HG03354 (cell line): ENCODE data around the gene MLF1.

Source experiments
- ATAC-seq: cut with Tn5 transposase; IDR thresholded peaks from one replicate; pipeline ENCODE4 v1.9.1; 2021; ENCODE audit warnings: mild to moderate bottlenecking; ENCODE audit not compliant: unreplicated experiment, poor library complexity, severe bottlenecking

The MLF1 gene

GRCh38 chr3:158572766-158573060 is 1.7 kb downstream of the MLF1 start:
- no peak for ATAC-seq

DNA sequence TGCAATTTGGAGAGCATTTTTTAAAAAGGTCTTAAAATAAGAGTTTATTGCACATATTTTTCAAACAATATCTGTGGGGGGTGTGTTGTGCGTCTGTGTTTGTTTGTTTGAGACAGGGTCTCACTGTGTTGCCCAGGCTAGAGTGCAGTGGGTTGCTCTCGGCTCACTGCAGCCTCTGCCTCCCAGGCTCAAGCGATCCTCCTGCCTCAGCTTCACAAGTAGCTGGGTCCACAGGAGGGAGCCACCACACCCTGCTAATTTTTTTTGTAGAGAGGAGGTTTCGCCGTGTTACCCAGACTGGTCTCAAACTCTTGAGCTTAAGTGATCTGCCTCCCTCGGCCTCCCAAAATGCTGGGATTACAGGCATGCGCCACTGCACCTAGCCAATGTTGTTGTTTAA is 2.7 kb downstream of the MLF1 start:
- ATAC-seq, result no peak

- ATAC-seq, result no peak
Observed at GRCh38 chr3:158574646-158575045, 3.7 kb downstream of the MLF1 start.

DNA sequence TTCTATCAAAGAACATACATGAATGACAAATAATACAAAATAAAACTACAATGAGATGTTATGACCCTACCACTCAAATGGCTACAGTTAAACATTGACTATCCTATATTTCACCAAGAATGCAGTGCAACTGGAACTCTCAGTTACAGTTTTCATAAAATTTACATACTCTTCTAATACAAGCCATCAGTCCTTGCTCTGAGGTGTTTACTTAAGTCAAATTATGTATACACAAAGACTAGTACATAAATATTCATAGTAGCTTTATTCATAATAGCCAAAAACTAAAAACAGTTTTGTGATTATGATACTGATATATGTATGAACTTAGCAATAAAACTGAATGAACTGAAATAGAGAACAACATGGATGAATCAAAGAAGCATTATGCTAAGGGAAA is 19.2 kb downstream of the MLF1 start:
- no peak for ATAC-seq

DNA sequence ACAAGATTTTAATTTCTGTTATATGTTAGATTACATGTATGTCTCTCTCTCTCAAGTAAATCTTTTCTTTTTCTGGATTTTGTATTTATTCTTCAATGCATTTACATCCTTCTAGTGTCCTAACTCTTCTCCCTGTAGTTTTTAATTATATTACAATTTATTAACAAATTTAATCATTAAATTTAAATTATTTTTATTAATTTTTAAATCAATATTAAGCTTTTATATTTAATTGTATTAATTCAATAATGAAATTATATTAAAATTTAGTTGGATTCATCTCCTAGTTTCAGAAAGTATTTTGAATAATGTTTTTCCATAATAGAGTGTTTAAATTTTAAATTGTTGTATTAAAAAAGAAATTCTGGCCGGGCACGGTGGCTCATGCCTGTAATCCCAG is 29.8 kb downstream of the MLF1 start:
- no peak for ATAC-seq

GRCh38 chr3:158602227-158602626 is 31.2 kb downstream of the MLF1 start:
- ATAC-seq, result no peak

DNA sequence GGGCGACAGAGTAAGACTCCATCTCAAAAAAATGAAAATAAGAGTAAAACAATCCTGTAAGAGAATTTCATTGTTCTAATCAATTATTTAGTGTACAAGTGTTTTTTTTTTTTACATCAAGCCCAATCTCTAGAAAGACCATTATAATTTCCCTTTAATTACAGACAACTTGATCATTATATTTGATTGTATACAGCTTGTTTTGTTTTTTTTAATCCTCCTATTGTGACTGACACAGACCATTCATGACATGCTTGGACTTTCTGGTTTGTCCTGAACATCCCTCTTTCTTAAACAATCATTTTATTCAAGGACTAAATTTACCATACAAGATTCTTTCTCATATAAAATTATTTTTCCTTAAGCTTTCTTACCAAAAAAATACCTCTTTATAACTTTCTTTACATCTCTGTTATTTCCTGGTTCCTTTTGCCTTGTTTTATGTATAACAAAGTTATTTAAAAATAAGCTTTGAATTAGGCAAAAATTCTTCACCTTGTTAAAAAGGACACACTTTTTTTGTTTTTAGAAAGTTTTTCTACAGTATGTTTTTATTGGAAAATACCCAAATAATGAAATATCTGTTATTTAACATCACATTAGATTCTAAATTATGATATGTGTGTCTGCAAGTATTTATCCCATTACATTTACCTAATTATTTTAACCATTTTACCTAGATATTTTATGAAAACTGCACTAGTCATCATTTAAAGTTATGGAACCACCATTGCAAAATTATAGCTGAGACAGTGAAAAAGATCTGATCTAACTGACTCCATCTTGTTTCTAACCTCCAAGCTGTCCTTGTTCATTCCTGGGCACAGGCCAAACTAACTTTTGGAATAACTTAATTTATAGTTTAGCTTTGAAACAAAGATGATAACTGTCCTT is 47.2 kb downstream of the MLF1 start:
- no peak for ATAC-seq

DNA sequence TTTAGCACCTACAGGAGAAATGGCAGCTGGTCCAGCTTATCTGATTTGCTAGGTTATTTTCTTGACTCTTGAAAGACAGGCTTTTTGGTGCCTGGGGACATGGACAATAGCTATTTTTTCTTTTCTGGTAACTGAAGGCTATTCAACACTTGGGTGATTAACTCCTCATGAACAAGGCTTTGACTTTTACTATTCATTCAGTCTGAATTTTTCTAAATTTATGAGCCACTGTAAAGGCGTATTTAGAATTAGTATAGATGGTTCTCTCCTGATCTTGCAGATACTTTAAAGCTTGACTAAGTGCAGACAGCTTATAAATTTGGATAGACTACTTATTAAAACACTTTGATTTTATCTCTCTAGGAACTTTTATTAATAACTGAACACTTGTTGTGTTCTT is 54.9 kb downstream of the MLF1 start:
- no peak for ATAC-seq

GRCh38 chr3:158631981-158632380 is 61.0 kb downstream of the MLF1 start:
- no peak for ATAC-seq

DNA sequence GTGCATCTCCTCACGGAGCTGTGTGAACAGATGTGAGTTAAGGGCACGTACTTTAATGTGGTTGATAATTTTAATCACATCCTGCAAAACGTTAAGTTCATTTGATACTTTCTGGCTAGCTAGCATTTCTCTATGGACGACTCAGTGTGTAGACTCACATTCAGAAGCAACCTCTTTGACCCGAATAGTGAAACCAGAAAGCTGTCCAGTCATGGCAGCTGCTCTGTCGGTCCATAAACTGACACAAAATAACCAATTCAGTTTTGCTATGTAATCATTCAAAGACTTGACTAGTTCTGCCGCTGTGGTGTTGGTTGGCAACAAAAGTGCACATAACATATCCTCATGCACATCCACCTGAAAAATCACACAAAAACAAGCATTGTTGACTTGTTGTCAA is 69.7 kb downstream of the MLF1 start:
- no peak for ATAC-seq

DNA sequence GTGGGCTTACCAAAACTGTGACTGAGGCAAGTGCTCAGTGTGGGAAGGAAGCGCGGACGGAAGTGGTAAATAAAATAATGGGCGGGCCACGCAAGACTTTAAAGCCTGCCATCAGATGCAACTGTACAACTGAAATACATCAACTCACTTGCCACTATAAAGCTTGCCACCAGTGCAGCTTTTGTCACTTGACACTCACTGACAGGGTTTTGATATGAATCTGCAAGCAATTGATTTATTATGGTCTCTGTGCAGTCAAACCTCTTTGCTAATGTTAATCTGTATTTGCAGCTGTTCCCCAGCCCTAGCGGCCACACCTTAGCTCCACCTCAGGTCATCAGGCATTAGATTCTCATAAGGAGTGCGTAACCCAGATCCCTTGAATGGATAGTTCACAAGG is 71.0 kb downstream of the MLF1 start:
- ATAC-seq, result no peak

DNA sequence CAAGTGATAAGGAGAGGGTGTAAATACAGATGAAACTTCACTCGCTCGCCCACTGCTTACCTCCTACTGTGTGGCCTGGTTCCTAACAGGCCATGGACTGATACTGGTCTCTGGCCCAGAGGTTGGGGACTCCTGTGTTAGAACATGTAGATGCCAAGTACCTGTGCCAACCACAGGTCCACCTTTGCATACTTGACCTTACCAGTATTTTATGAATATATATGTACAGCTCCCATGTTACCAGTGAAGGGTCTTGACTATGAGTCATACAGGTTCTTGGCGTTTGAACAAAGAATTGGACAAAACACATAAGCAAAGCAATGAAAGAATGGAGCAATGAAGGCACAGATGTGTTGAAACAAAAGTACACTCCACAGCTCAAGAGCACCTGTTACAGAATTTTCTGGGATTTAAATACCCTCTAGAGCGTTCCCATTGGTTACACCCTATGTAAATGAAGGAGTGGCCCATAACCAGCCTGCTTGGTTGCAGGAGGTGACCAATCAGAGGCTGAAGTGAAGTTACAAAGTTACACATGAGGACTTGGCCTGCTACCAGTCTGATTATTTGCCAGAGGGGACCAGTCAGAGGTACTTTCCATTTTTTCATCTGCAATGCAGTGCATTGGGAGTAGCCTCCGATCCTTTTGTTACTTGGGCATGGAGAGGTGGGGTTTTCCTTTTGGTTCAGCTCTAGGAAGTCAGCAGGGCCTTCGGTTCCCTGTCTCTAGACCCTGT is 71.6 kb downstream of the MLF1 start:
- ATAC-seq, result no peak

DNA sequence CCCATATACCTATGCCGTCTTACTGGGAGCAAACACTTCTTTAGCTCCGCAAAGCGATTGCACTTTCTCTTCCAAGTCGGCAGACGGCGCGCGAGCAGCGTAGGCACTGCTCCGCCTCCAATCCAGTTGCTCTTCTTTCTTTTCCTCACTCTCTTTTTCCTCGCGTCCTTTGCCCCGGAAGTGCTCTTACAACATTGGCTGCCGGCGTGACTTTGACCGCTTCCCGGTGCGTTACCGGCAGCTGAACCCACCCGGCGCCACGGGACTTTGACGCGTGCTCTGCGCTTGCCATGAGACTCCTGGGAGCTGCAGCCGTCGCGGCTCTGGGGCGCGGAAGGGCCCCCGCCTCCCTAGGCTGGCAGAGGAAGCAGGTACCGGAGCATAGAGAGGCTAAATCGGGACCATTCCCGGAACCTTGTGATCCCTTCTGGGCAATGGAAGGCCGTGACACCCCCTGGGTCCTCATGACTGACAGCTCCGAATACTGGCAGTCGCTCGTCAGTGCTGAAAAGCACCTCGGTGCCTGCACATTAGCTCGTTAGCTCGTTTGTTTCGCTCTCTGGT is 73.4 kb downstream of the MLF1 start, which contains the start of gene GFM1:
Gene GFM1 (plus strand): TSS at position 183 of the 564 bp plus-strand sequence. CDS start 108 bp downstream, at position 291.
- peak; percentile 98 for ATAC-seq

DNA sequence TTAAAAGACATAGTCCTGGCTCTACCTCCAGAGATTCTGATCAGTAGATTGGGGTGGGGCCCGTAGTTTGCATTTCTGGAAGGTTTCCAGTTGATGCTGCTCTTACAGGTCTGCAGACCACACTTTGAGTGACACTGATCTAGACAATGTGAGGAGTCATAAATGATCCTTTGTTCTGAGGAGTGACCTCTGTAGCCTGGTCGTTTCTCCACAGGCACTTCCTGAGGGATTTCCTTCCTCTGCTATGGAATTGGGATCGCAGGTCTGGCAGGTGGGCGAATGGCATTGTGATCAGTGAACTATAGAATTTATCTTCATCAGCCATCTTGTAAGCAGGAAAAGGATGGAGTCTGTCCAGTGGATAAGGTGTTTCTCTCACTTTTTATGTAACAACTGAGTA is 78.8 kb downstream of the MLF1 start:
- ATAC-seq, result no peak

GRCh38 chr3:158651192-158651591 is 80.2 kb downstream of the MLF1 start:
- ATAC-seq, result no peak

GRCh38 chr3:158652463-158652862 is 81.5 kb downstream of the MLF1 start:
- ATAC-seq, result no peak
